Neural progenitor cell (in vitro differentiated cells): ENCODE data around the gene PIGW.

Source experiments
- CTCF ChIP-seq: fragments of 200-600 bp; sonication (generic); IDR thresholded peaks from 2 replicates; pipeline ENCODE4 v1.5.1; 2017; ENCODE audit warnings: antibody characterized with exemption, mild to moderate bottlenecking
- EZH2 ChIP-seq: fragments of 200-600 bp; sonication (generic); IDR thresholded peaks from 2 replicates; pipeline ENCODE4 v1.6.1; 2017; ENCODE audit warnings: antibody characterized with exemption, mild to moderate bottlenecking, moderate library complexity
- EZH2phosphoT487 ChIP-seq: fragments of 200-600 bp; sonication (generic); IDR thresholded peaks from 2 replicates; pipeline ENCODE4 v1.6.1; 2017; ENCODE audit warnings: antibody characterized with exemption

DNA sequence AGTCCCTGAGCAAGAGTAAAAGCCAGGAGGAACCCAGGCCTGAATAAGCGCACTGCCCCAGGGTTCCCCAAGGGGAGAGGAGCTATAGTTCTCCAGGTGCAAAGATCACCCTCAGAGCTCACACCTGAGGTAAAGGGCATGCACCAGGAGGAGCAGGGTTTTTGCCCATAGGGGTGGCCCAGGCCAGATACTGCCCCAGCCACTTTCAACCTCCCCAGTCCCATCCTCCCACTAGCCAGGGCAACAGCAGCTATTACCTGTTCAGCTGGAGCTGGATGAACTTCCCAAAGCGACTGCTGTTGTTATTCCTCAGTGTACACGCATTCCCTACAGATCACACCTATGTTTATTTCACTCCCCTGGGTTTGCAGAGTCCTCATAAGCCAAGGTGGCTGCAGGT, 19.9 kb upstream of the PIGW start:
- TF ChIP-seq CTCF = no peak
- TF ChIP-seq EZH2 = no peak
- TF ChIP-seq EZH2phosphoT487 = no peak
